Transverse colon (tissue), 3 donors: ENCODE results near the gene PRND.

ENCODE experiments used
- CTCF ChIP-seq, 5 experiments: fragments of 200-600 bp in 3 of 5; fragments of 450-650 bp in 2 of 5; sonication (generic) in 3 of 5; IDR thresholded peaks; 1 replicate in 2 of 5; 2 replicates in 3 of 5; pipeline ENCODE4 v1.5.1; 2016 to 2017; ENCODE audit warnings: antibody characterized with exemption in 5 of 5, inconsistent platforms in 3 of 5, mild to moderate bottlenecking in 2 of 5, moderate library complexity in 1 of 5
- POLR2A ChIP-seq: fragments of 450-650 bp; IDR thresholded peaks from one replicate; pipeline ENCODE4 v1.6.1; 2016; ENCODE audit warnings: antibody characterized with exemption, mild to moderate bottlenecking, moderate library complexity

DNA sequence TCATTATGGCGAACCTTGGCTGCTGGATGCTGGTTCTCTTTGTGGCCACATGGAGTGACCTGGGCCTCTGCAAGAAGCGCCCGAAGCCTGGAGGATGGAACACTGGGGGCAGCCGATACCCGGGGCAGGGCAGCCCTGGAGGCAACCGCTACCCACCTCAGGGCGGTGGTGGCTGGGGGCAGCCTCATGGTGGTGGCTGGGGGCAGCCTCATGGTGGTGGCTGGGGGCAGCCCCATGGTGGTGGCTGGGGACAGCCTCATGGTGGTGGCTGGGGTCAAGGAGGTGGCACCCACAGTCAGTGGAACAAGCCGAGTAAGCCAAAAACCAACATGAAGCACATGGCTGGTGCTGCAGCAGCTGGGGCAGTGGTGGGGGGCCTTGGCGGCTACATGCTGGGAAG lies 22.5 kb upstream of the PRND start:
- no peak for TF ChIP-seq POLR2A
- no peak for TF ChIP-seq CTCF (IDR thresholded peaks at IDR 0.05)
